ENCODE measurements around the gene ARHGAP9.

DNA sequence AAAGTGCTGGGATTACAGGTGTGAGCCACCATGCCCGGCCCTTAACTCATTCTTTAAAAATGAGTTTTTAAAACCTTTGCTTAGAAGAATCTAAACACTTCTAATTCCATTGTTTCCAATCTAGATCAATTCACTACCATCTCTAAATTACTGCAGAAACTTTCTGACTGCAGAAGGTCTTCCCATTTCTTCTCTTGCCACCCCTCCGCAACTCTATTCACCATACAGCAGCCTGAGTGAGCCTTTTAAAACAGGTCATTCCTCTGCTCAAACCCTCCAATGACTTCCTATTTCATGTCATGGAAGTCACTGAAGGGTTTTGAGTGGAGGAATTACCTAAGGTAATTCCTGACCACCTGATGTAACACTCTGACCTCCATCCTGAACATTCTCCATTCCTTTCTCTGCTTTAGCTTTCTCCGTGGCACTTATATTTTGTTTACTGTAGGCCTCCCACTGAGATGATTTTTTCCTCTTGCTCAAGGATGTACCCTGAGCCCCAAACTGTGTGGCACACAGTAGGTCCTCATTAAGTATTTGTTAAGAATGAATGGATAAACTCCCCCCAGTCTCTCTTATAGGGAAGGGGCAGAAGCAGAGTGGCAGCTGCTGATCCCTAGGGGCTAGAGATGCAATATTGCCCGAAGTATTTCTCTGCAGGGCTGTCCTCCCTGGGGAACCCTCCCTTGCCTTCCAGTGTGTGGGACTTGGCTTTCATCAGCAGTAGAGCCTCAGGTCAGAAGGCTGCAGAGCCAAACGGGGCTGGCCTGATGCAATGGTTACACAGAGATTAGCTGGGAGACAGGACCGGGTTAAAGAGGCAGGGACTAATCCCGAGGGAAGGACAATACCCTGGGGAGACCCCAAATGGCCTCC, 39.5 kb upstream of the ARHGAP9 start:
- TF ChIP-seq, protein P1, sequence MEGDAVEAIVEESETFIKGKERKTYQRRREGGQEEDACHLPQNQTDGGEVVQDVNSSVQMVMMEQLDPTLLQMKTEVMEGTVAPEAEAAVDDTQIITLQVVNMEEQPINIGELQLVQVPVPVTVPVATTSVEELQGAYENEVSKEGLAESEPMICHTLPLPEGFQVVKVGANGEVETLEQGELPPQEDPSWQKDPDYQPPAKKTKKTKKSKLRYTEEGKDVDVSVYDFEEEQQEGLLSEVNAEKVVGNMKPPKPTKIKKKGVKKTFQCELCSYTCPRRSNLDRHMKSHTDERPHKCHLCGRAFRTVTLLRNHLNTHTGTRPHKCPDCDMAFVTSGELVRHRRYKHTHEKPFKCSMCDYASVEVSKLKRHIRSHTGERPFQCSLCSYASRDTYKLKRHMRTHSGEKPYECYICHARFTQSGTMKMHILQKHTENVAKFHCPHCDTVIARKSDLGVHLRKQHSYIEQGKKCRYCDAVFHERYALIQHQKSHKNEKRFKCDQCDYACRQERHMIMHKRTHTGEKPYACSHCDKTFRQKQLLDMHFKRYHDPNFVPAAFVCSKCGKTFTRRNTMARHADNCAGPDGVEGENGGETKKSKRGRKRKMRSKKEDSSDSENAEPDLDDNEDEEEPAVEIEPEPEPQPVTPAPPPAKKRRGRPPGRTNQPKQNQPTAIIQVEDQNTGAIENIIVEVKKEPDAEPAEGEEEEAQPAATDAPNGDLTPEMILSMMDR (conservative IDR thresholded peaks at IDR 0.05) = no peak
- TF ChIP-seq ZFX (IDR thresholded peaks at IDR 0.05) = no peak
